Measurements from ENCODE around the gene RAB41.

GRCh38 chrX:70322784-70323183 is 40.8 kb downstream of the RAB41 start:
- no peak for TF ChIP-seq HHEX (CRISPR knock-in tag; IDR thresholded peaks at IDR 0.05)
- TF ChIP-seq CBFB (CRISPR knock-in tag; IDR thresholded peaks at IDR 0.05): no peak
- no peak for TF ChIP-seq REST (IDR thresholded peaks at IDR 0.05; ENCODE audit: borderline replicate concordance in 1 of 2, low read depth in 1 of 2, low read length in 2 of 2)
